Skeletal muscle satellite cell (primary cell): Measurements from ENCODE around the gene CLTB. TPM values are rescaled to one million over a fixed set of nuclear protein-coding genes. Genes with fewer than 3 reads are reported as not detected.

Experiments used
- H3K27me3 ChIP-seq: 2 replicates; pipeline ENCODE4 v1.7.0; 2013; ENCODE audit warnings: low read length; ENCODE audit not compliant: control insufficient read depth, insufficient read depth
- H3K36me3 ChIP-seq: 2 replicates; pipeline ENCODE4 v1.7.0; 2013; ENCODE audit warnings: mild to moderate bottlenecking, control low read depth, low read length; ENCODE audit not compliant: insufficient read depth
- H3K4me1 ChIP-seq: 2 replicates; pipeline ENCODE4 v1.7.0; 2013; ENCODE audit warnings: low read length; ENCODE audit not compliant: control insufficient read depth, insufficient read depth
- H3K4me2 ChIP-seq: 2 replicates; pipeline ENCODE4 v1.7.0; 2013; ENCODE audit warnings: mild to moderate bottlenecking, low read length
- H3K4me3 ChIP-seq: 2 replicates; pipeline ENCODE4 v1.7.0; 2013; ENCODE audit warnings: low read length
- H3K9ac ChIP-seq: 2 replicates; pipeline ENCODE4 v1.7.0; 2013; ENCODE audit warnings: mild to moderate bottlenecking, low read depth, low read length, moderate library complexity
- H3K9me3 ChIP-seq: replicated peaks from 2 replicates; pipeline ENCODE4 v1.7.0; 2013; ENCODE audit warnings: mild to moderate bottlenecking, control low read depth, low read length
- small RNA-seq: library from RNA; depleted of rRNA; stranded (forward); fragments of <200 nt; gene quantifications from one replicate; pipeline ENCODE3, GENCODE V24; 2012

CLTB gene

GRCh38 chr5:176355400-176356178 is 60.8 kb downstream of the CLTB start:
- no peak overlapping the region for H3K4me3 ChIP-seq

GRCh38 chr5:176353533-176353932 is 62.8 kb downstream of the CLTB start:
- Histone ChIP-seq H3K4me3 (no peak overlapping the region), H3K9ac (no peak overlapping the region), H3K4me2 (no peak overlapping the region), H3K4me1 (no peaks in the 10 kb centered on the region), H3K27me3 (no peaks in the 10 kb centered on the region), H3K36me3 (peaks cover 70% of the 10 kb centered on the region), H3K9me3 (no peaks in the 10 kb centered on the region)

More at GRCh38 chr5:176355400-176356178, 60.8 kb downstream of the CLTB start:
- H3K36me3 ChIP-seq: peaks cover 55% of the 10 kb centered on the region
- H3K4me2 ChIP-seq: no peak overlapping the region
- no peaks in the 10 kb centered on the region for H3K9me3 ChIP-seq
- H3K4me1 ChIP-seq: peaks cover 7% of the 10 kb centered on the region
- H3K9ac ChIP-seq: no peak overlapping the region
- no peaks in the 10 kb centered on the region for H3K27me3 ChIP-seq

DNA sequence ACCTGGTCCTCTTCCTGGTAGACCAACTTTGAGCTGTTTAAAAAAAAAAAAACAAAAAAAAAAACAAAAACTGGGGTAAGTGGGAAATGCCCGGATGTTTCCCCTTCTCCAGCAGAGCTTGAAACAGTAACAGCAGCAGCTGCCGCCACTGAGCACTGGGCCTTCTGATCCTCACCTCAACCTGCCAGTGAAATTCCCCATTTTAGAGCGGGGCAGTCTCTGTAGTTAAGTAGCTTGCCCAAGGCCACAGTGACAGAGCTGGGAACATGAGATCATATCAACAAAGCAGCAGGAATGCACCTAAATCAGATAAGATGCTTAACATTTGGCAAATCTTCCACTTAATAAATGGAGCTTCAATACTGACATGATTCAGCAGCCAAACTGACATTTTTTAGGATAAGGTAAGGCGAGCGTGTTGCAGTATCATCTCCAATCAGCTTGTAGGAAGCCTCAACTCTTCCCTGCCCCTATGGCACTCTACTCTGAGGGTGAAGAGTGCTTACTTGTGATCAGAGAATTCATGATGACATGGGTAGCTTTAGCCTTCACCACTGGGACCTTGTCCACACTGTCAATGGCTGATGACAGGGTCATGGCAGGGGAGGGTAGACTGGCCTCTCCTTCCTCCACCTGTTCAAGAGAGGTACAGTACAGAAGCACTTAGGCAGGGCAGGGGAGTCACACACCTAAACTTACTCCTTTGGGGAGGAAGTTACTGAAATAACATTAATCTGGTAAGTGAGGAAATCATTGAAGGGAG is 64.0 kb downstream of the CLTB start:
- no peaks in the 10 kb centered on the region for H3K27me3 ChIP-seq
- H3K9ac ChIP-seq: no peak overlapping the region
- no peak overlapping the region for H3K4me2 ChIP-seq
- no peaks in the 10 kb centered on the region for H3K4me1 ChIP-seq
- H3K4me3 ChIP-seq: no peak overlapping the region
- no peaks in the 10 kb centered on the region for H3K9me3 ChIP-seq
- H3K36me3 ChIP-seq: peaks cover 78% of the 10 kb centered on the region

DNA sequence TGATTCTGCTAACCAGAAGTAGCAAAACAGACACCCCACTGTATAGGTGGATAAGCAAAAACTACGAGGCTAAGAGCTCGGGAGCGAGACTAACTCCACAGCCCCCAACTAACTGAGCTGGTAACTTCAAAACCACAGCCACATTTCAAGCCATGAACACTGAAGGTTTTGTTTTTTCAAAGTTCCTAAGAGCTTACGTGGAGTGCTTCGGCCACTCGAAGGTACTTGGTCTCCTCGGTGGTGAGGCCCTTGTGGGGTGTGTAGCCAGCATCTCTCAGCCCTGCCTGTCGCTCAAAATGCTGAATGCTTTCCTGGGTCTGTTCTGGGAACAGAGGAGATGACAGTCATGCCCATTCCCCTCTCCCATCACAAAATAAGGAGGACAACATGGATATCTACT is 65.9 kb downstream of the CLTB start:
- no peak overlapping the region for H3K9ac ChIP-seq
- no peaks in the 10 kb centered on the region for H3K9me3 ChIP-seq
- H3K4me3 ChIP-seq: no peak overlapping the region
- H3K4me2 ChIP-seq: no peak overlapping the region
- H3K36me3 ChIP-seq: peaks cover 82% of the 10 kb centered on the region
- H3K27me3 ChIP-seq: no peaks in the 10 kb centered on the region
- no peaks in the 10 kb centered on the region for H3K4me1 ChIP-seq

DNA sequence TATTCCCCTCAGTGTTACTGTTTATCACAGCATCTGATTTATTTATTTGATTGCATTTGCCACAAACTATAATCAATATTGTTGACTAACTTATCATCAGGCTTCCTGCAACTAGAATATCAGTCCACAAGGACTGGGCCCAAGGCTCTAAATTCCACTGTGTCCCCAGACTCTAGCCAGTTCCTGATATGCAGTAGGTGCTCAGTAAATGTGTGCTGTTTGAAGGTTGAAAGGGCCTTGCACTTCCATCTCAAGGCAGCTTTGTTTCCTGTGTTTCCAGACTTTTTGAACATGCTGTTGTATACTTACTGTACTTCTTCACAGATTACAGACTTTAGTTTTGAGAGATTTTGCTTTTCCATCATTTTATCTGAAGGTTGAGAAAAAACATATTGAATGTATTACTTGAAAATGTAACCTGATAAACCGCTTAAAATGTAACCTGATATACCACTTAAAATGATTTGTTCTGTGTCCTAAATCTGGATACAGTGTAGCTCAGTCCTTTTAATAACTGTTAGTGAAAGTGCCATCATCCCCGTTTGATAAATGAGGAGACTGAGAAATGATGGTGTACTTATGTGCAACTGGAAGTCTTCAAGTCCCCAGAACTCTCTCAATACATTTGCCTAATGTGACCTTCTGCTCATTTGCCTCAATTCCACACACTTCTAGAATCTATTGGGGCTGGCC is 73.4 kb downstream of the CLTB start:
- Histone ChIP-seq H3K4me3 (no peak overlapping the region), H3K27me3 (no peaks in the 10 kb centered on the region), H3K9ac (no peak overlapping the region), H3K36me3 (peaks cover 37% of the 10 kb centered on the region), H3K9me3 (no peaks in the 10 kb centered on the region), H3K4me2 (no peak overlapping the region), H3K4me1 (no peaks in the 10 kb centered on the region)

Small RNA genes lying within 50 kb of the gene (small RNA-seq; reads per million reads assigned to genes)
- gene AC010297.1 (not detected), gene MIR1271 (2.4 reads per million, percentile 72 among the genes with 10 or more reads in this experiment)
